GDM1 (cell line): ENCODE measurements around the gene LRRIQ4.

Experiments used
- DNase-seq: peaks from one replicate; lab custom pipeline; 2025; lab: John Stamatoyannopoulos, UW

Gene LRRIQ4

GRCh38 chr3:169809230-169809795 is 3.4 kb upstream of the LRRIQ4 start:
- DNase-seq: no peak

GRCh38 chr3:169811631-169812331 is 889 bp upstream of the LRRIQ4 start:
- DNase-seq: peak; percentile 45

- no peak for DNase-seq
Observed at GRCh38 chr3:169813278-169813677, 608 bp downstream of the LRRIQ4 start.

- peak; percentile 67 for DNase-seq
Observed at GRCh38 chr3:169813757-169814517, 1.3 kb downstream of the LRRIQ4 start.

GRCh38 chr3:169815590-169816150 is 3.0 kb downstream of the LRRIQ4 start:
- DNase-seq: no peak

- DNase-seq: no peak
Observed at GRCh38 chr3:169818316-169818715, 5.6 kb downstream of the LRRIQ4 start.

GRCh38 chr3:169822091-169822490 is 9.4 kb downstream of the LRRIQ4 start:
- no peak for DNase-seq

- DNase-seq: no peak
Observed at GRCh38 chr3:169822540-169822939, 9.9 kb downstream of the LRRIQ4 start.

- DNase-seq: no peak
Observed at GRCh38 chr3:169822983-169823382, 10.3 kb downstream of the LRRIQ4 start.

- no peak for DNase-seq
Observed at GRCh38 chr3:169825316-169825715, 12.6 kb downstream of the LRRIQ4 start.

GRCh38 chr3:169827712-169828111 is 15.0 kb downstream of the LRRIQ4 start:
- no peak for DNase-seq

GRCh38 chr3:169835533-169835932 is 22.9 kb downstream of the LRRIQ4 start:
- no peak for DNase-seq

GRCh38 chr3:169836078-169836941 is 23.6 kb downstream of the LRRIQ4 start:
- no peak for DNase-seq

- no peak for DNase-seq
Observed at GRCh38 chr3:169836942-169837275, 24.2 kb downstream of the LRRIQ4 start.

- no peak for DNase-seq
Observed at GRCh38 chr3:169838511-169839030, 25.9 kb downstream of the LRRIQ4 start.

GRCh38 chr3:169841171-169841570 is 28.5 kb downstream of the LRRIQ4 start:
- no peak for DNase-seq

GRCh38 chr3:169842960-169843359 is 30.3 kb downstream of the LRRIQ4 start:
- DNase-seq: no peak

- no peak for DNase-seq
Observed at GRCh38 chr3:169846458-169847193, 34.0 kb downstream of the LRRIQ4 start.

- no peak for DNase-seq
Observed at GRCh38 chr3:169847896-169848295, 35.2 kb downstream of the LRRIQ4 start.

- DNase-seq: no peak
Observed at GRCh38 chr3:169848741-169849140, 36.1 kb downstream of the LRRIQ4 start.

GRCh38 chr3:169850618-169851017 is 37.9 kb downstream of the LRRIQ4 start:
- DNase-seq: no peak
